Measurements from ENCODE around the gene TSGA10IP.

Gene TSGA10IP

GRCh38 chr11:65981101-65981740 is 35.9 kb downstream of the TSGA10IP start:
- FAIRE-seq (no peak), DNase-seq (ENCODE audit: insufficient read length, low spot score) (no peak)
- TF ChIP-seq POU2F2 (IDR thresholded peaks at IDR 0.05; ENCODE audit: low read depth, low read length) (no peak), POLR2AphosphoS5 (IDR thresholded peaks at IDR 0.05; ENCODE audit: low read depth, low read length) (peak; percentile 7; the same call in 1 of the 2 replicates)

DNA sequence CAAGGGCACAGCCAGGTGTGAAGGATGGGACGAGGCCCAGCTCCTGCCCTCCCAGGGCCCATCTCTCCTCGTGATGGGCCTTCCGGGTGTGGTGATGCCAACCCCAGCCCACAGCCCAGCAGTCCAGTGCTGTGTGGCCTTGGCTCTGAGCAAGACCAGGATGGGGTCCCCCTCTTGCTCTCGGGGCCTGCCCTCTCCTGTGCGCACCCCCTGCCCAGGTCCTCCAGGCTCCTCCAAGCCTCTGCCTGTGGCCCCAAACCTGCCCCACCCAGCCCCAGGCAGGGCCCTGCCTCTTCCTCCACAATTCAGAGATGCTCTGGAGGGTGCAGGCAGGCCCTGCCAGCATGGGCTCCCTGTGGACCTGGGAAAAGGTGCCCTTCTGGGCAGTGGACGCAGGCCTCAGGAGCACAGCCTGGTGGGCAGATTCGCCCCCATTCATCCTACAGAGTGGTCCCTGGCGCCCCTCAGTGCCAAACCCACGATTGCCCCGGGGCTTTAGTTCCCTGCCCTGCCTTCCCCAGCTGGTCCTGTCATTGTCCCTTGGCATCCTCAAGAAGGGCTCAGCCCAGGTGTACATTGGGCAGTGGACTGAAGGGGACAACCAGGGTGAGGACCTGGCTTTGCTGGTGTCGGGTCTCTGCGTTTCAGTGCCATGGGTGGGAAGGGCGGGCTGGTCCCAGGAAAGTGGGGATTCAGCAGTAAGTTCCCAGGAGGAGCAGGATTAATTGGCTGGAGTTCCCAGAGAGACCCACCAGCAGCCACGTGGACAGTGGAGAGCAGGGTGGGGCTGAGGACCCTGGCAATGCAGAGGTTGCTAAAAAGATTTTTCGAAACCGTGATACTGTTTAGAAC is 36.9 kb downstream of the TSGA10IP start:
- no peak for FAIRE-seq

DNA sequence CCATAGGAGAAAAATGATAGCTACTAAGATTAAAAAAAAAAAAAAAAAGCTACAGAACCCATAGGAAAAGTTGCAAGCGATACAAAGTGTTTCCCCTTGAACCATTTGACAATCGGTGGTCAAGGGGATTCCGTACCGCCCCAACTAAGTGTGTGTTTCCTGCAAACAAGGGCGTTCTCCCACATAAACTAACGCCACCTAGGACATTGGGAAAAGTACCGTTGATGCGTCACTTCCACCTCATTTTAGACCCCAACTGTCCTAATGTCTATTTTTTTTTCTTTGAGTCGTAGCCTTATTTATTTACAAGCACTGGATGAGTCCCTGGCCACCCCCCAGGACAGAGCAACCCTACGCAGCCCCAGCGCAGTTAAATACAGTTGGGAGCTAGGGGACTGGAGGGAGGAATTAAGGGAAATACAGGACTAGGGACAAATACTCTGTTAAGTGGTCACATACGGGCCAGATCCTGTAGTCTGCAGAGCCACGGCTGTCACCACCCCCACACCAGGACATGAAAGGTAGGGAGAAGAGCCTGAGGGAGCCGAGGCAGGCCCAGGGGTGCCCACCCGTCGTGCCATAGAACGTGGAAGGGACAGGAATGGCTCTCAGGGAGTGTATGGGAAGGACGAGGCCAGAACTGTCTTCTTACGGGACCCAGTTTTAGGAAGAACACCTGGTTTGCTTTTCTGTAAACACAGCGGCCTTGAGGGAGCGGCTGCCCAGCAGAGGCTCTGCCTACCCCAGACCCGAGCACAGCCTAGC is 37.7 kb downstream of the TSGA10IP start:
- DNase-seq (ENCODE audit: insufficient read length, low spot score) (no peak), FAIRE-seq (no peak)
- TF ChIP-seq PAX5 (IDR thresholded peaks at IDR 0.05; ENCODE audit: insufficient read depth, low read length, severe bottlenecking) (no peak), POU2F2 (IDR thresholded peaks at IDR 0.05; ENCODE audit: low read depth, low read length) (no peak), TAF1 (IDR thresholded peaks at IDR 0.05; ENCODE audit: low read depth, low read length) (no peak), POLR2A (IDR thresholded peaks at IDR 0.05; ENCODE audit: low read depth, low read length) (no peak), POLR2AphosphoS5 (IDR thresholded peaks at IDR 0.05; ENCODE audit: low read depth, low read length) (no peak), SPI1 (IDR thresholded peaks at IDR 0.05; ENCODE audit: low read depth, low read length) (no peak)

More for the DNA sequence above, 36.9 kb downstream of the TSGA10IP start:
- no peak for TF ChIP-seq SPI1 (IDR thresholded peaks at IDR 0.05; ENCODE audit: low read depth, low read length)
- TF ChIP-seq POU2F2 (IDR thresholded peaks at IDR 0.05; ENCODE audit: low read depth, low read length), result no peak
- no peak for TF ChIP-seq PAX5 (IDR thresholded peaks at IDR 0.05; ENCODE audit: insufficient read depth, low read length, severe bottlenecking)
- DNase-seq (ENCODE audit: insufficient read length, low spot score), result no peak

DNA sequence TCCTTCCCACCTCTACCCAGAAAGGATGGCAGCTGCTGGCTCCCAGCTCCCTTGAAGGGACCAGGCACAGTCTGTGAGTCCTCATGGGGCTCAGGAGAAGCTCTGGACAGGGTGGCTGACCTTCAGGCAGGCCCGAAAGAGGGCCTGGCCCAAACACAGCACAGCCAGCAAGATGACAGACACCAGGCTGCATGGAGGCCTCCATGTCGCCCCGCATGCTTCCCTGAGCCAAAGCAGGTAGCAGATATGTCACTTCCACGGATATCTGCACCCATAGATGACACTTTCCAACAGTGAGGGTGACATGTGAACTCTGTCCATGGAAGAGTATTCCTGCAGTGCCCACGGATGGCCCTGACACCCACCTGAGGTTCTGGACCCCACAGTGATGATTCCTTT is 38.3 kb downstream of the TSGA10IP start:
- no peak for FAIRE-seq
- TF ChIP-seq POLR2AphosphoS5 (IDR thresholded peaks at IDR 0.05; ENCODE audit: low read depth, low read length), result no peak
- no peak for TF ChIP-seq SPI1 (IDR thresholded peaks at IDR 0.05; ENCODE audit: low read depth, low read length)
- TF ChIP-seq POU2F2 (IDR thresholded peaks at IDR 0.05; ENCODE audit: low read depth, low read length), result no peak
- no peak for TF ChIP-seq PAX5 (IDR thresholded peaks at IDR 0.05; ENCODE audit: insufficient read depth, low read length, severe bottlenecking)
- no peak for TF ChIP-seq TAF1 (IDR thresholded peaks at IDR 0.05; ENCODE audit: low read depth, low read length)
- no peak for TF ChIP-seq POLR2A (IDR thresholded peaks at IDR 0.05; ENCODE audit: low read depth, low read length)
- no peak for DNase-seq (ENCODE audit: insufficient read length, low spot score)

GRCh38 chr11:65987336-65987735 is 42.1 kb downstream of the TSGA10IP start:
- DNase-seq (ENCODE audit: insufficient read length, low spot score) (no peak), FAIRE-seq (no peak)
- TF ChIP-seq SPI1 (IDR thresholded peaks at IDR 0.05; ENCODE audit: low read depth, low read length), result no peak
- no peak for TF ChIP-seq POLR2AphosphoS5 (IDR thresholded peaks at IDR 0.05; ENCODE audit: low read depth, low read length)

- FAIRE-seq, result peak; percentile 98
Measured at GRCh38 chr11:65988791-65989592, 43.7 kb downstream of the TSGA10IP start.

GRCh38 chr11:65992056-65992455 is 46.8 kb downstream of the TSGA10IP start:
- no peak for FAIRE-seq
- TF ChIP-seq POLR2A (IDR thresholded peaks at IDR 0.05; ENCODE audit: low read depth, low read length) (no peak), TAF1 (IDR thresholded peaks at IDR 0.05; ENCODE audit: low read depth, low read length) (no peak), SPI1 (IDR thresholded peaks at IDR 0.05; ENCODE audit: low read depth, low read length) (no peak), POU2F2 (IDR thresholded peaks at IDR 0.05; ENCODE audit: low read depth, low read length) (no peak), PAX5 (IDR thresholded peaks at IDR 0.05; ENCODE audit: insufficient read depth, low read length, severe bottlenecking) (no peak), POLR2AphosphoS5 (IDR thresholded peaks at IDR 0.05; ENCODE audit: low read depth, low read length) (no peak)
- DNase-seq (ENCODE audit: insufficient read length, low spot score), result no peak

More at GRCh38 chr11:65988791-65989592, 43.7 kb downstream of the TSGA10IP start:
- peak; percentile 85 for DNase-seq (ENCODE audit: insufficient read length, low spot score)
- no peak for TF ChIP-seq POU2F2 (IDR thresholded peaks at IDR 0.05; ENCODE audit: low read depth, low read length)
- TF ChIP-seq SPI1 (IDR thresholded peaks at IDR 0.05; ENCODE audit: low read depth, low read length), result peak; percentile 52
- no peak for TF ChIP-seq PAX5 (IDR thresholded peaks at IDR 0.05; ENCODE audit: insufficient read depth, low read length, severe bottlenecking)
- TF ChIP-seq TAF1 (IDR thresholded peaks at IDR 0.05; ENCODE audit: low read depth, low read length), result no peak
- TF ChIP-seq POLR2A (IDR thresholded peaks at IDR 0.05; ENCODE audit: low read depth, low read length), result no peak
- TF ChIP-seq POLR2AphosphoS5 (IDR thresholded peaks at IDR 0.05; ENCODE audit: low read depth, low read length), result no peak

- DNase-seq (ENCODE audit: insufficient read length, low spot score) (no peak), FAIRE-seq (no peak)
- TF ChIP-seq POLR2AphosphoS5 (IDR thresholded peaks at IDR 0.05; ENCODE audit: low read depth, low read length) (no peak), POLR2A (IDR thresholded peaks at IDR 0.05; ENCODE audit: low read depth, low read length) (no peak), POU2F2 (IDR thresholded peaks at IDR 0.05; ENCODE audit: low read depth, low read length) (no peak), TAF1 (IDR thresholded peaks at IDR 0.05; ENCODE audit: low read depth, low read length) (no peak), SPI1 (IDR thresholded peaks at IDR 0.05; ENCODE audit: low read depth, low read length) (no peak), PAX5 (IDR thresholded peaks at IDR 0.05; ENCODE audit: insufficient read depth, low read length, severe bottlenecking) (no peak)
Measured at GRCh38 chr11:65997286-65997685, 52.0 kb downstream of the TSGA10IP start.

All from GM12891 (cell line).